Nephron (organoid): Measurements from ENCODE around the gene HSPBAP1.
A peak's percentile ranks its signal among the peaks of the same experiment; 100 is the strongest.

ENCODE experiments used
- H3K27ac Mint-ChIP-seq, 3 experiments: 2 replicates each; pipeline ENCODE4 v1.8.0; 2020; ENCODE audit warnings: mixed read lengths in 3 of 3, mild to moderate bottlenecking in 2 of 3, moderate library complexity in 1 of 3
- H3K27me3 Mint-ChIP-seq: 2 replicates; pipeline ENCODE4 v1.8.0; 2021; ENCODE audit warnings: low read depth, mild to moderate bottlenecking, moderate library complexity, mixed read lengths
- H3K36me3 Mint-ChIP-seq: 2 replicates; pipeline ENCODE4 v1.8.0; 2020; ENCODE audit warnings: low read depth, mixed read lengths
- H3K4me1 Mint-ChIP-seq: 2 replicates; pipeline ENCODE4 v1.8.0; 2020; ENCODE audit warnings: mixed read lengths
- H3K4me3 Mint-ChIP-seq, 3 experiments: 2 replicates each; pipeline ENCODE4 v1.8.0; 2020; ENCODE audit warnings: mild to moderate bottlenecking in 3 of 3, mixed read lengths in 3 of 3, moderate library complexity in 2 of 3
- H3K9me3 Mint-ChIP-seq: 2 replicates; pipeline ENCODE4 v1.8.0; 2020; ENCODE audit warnings: mixed read lengths
- TF ChIP-seq, protein P1 (sequence below), 3 experiments: fragments of 200-600 bp; sonication (generic); IDR thresholded peaks; one replicate each; pipeline ENCODE4 v1.5.0; 2021; ENCODE audit warnings: antibody characterized with exemption in 3 of 3; ENCODE audit not compliant: unreplicated experiment in 3 of 3

HSPBAP1 gene

DNA sequence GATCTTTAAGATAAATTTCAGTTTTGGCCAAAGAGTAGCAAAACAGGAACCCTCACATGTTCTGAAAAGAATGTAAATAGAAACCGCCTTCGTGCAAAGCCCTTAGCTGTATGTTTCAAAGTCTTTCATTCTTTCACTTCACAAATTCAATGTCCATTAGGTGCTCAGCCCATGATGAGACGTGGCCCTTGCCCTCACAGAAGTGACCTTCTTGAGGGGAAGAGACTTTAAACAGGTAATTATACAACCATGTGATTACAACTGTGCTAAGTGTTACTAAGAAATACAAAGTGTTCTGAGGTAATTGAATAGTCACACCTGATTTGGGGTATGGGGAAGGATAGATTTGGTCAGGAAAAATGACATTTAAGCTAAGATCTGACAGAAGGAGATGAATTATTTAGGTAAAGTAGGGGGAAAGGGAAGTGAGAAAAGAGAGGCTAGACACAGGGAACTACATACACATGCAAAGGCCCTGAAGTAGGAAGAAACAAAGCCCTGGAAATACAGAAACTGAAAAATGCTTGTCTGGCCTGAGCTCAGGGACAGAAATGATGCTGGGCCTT is 19.6 kb downstream of the HSPBAP1 start:
- H3K9me3 Mint-ChIP-seq, result no peaks in the 10 kb centered on the region
- no peaks in the 10 kb centered on the region for H3K27me3 Mint-ChIP-seq
- no peaks in the 10 kb centered on the region for H3K36me3 Mint-ChIP-seq
- TF ChIP-seq, protein P1, sequence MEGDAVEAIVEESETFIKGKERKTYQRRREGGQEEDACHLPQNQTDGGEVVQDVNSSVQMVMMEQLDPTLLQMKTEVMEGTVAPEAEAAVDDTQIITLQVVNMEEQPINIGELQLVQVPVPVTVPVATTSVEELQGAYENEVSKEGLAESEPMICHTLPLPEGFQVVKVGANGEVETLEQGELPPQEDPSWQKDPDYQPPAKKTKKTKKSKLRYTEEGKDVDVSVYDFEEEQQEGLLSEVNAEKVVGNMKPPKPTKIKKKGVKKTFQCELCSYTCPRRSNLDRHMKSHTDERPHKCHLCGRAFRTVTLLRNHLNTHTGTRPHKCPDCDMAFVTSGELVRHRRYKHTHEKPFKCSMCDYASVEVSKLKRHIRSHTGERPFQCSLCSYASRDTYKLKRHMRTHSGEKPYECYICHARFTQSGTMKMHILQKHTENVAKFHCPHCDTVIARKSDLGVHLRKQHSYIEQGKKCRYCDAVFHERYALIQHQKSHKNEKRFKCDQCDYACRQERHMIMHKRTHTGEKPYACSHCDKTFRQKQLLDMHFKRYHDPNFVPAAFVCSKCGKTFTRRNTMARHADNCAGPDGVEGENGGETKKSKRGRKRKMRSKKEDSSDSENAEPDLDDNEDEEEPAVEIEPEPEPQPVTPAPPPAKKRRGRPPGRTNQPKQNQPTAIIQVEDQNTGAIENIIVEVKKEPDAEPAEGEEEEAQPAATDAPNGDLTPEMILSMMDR (IDR thresholded peaks at IDR 0.05; ENCODE audit: unreplicated experiment in 3 of 3), result no peak
- H3K4me3 Mint-ChIP-seq, result no peak overlapping the region
- H3K27ac Mint-ChIP-seq, result no peak overlapping the region
- H3K4me1 Mint-ChIP-seq, result peaks cover 4% of the 10 kb centered on the region

DNA sequence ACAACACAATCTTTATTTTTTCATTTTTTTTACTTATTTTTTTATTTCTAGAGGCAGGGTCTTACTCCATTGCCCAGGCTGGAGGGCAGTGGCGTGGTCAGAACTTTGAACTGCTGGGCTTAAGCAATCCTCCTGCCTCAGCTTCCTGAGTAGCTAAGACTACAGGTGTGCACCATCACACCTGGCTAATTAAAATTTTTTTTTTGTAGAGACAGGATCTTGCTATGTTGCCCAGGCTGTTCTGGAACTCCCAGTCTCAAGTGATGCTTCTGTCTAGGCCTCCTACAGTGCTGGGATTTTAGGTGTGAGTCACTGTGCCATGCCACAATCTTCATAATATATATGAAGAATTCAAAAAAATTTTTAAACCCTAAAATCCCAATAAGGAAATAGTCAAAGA is 20.8 kb downstream of the HSPBAP1 start:
- Mint-ChIP-seq H3K4me3 (no peak overlapping the region), H3K27me3 (no peaks in the 10 kb centered on the region), H3K27ac (no peak overlapping the region), H3K4me1 (peaks cover 4% of the 10 kb centered on the region), H3K36me3 (no peaks in the 10 kb centered on the region), H3K9me3 (no peaks in the 10 kb centered on the region)
- TF ChIP-seq, protein P1 (IDR thresholded peaks at IDR 0.05; ENCODE audit: unreplicated experiment in 3 of 3), result no peak

DNA sequence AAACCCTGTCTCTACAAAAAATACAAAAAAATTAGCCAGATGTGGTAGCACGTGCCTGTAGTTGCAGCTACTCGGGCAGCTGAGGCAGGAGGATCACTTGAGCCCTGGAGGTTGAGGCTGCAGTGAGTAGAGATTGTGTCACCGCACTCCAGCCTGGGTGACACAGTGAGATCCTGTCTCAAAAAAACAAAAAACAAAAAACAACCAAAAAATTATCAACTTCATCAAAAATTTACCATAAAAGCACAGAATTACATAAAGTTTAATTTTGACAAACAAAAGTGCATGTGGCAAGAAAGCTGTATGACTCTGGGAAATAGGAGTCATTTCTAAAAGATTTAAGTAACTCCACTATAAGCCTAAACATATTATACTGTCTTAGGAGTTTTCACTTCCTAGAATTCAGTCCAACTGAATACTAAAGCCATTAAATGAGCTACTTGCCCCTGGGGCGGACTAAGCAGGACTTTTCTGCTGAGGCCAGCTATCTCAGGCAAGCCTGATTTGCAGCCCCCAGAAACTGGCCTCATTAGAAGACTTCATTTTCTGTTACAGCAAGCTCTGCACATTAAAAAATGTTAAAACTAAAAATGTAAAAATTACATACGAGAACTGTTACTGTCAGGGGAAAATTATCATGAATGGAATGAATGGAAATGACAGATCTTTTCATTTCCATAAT is 23.0 kb downstream of the HSPBAP1 start:
- no peaks in the 10 kb centered on the region for H3K36me3 Mint-ChIP-seq
- no peak overlapping the region for H3K4me3 Mint-ChIP-seq
- H3K27me3 Mint-ChIP-seq, result no peaks in the 10 kb centered on the region
- TF ChIP-seq, protein P1 (IDR thresholded peaks at IDR 0.05; ENCODE audit: unreplicated experiment in 3 of 3), result no peak
- no peak overlapping the region for H3K27ac Mint-ChIP-seq
- H3K4me1 Mint-ChIP-seq, result no peaks in the 10 kb centered on the region
- no peaks in the 10 kb centered on the region for H3K9me3 Mint-ChIP-seq

DNA sequence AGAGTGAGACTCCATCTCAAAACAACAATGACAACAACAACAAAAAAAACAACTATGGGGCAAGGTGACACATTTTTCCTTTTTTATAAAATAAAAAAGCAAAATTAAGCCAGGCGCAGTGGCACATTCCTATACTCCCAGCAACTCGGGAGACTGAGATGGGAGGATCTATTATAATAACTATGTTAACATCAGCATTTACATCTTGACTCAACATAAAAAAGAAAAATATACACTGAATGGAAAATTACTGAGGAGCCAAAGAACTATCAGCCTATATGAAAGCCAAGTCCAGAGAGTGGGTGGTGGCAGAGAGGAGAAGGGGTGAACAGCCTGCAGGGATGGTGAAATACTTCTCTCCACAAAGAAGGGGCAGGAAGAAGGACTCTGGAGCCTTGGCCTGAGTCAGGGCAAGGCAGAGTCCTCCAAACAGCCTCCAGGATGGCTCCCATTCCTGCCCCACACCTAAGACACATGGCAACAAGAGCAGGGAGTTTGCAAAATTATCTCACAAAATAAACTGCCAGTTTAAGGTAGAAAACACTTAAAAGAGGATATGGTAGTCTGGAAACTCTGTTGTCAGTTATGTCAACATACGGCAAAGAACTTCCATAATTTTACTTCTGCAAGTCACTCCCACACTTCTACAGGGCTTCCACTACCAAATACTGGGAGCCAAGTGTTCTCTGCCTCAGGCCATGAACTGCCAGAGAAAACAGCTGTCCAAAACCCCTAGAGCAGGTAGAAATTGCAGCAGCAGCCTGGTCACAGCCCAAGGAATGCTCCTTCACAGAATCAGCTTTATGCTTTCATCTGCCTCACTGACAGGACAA is 25.9 kb downstream of the HSPBAP1 start:
- Mint-ChIP-seq H3K9me3 (no peaks in the 10 kb centered on the region), H3K36me3 (peaks cover 4% of the 10 kb centered on the region), H3K4me1 (no peaks in the 10 kb centered on the region), H3K27ac (peak overlapping the region; percentile 44 to 80 (median 64)), H3K27me3 (no peaks in the 10 kb centered on the region), H3K4me3 (no peak overlapping the region)
- TF ChIP-seq, protein P1 (IDR thresholded peaks at IDR 0.05; ENCODE audit: unreplicated experiment in 3 of 3), result no peak

DNA sequence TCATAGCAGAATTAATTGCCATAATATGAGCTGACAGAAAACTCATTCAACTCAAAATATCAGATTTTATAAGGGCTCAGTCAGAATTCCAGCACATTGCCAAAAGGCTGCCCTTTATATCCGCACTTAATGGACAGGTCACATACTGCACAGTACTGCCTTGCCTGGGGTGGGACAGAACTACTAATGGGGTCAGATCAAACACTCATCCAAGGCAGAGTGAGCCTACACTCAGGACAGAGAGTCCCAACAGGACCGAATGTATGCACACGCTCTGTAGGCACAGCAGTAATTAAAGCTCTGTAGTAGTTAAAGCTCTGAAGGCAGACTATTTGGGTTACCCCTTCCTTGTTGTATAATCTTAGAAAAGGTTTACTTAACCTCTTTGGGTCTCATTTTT is 27.2 kb downstream of the HSPBAP1 start:
- Mint-ChIP-seq H3K27me3 (no peaks in the 10 kb centered on the region), H3K4me3 (no peak overlapping the region), H3K9me3 (no peaks in the 10 kb centered on the region), H3K4me1 (no peaks in the 10 kb centered on the region), H3K36me3 (peaks cover 4% of the 10 kb centered on the region), H3K27ac (no peak overlapping the region)
- TF ChIP-seq, protein P1 (IDR thresholded peaks at IDR 0.05; ENCODE audit: unreplicated experiment in 3 of 3), result no peak
